T-cell (primary cell): ENCODE results near the gene NPTXR. TPM values are rescaled to one million over a fixed set of nuclear protein-coding genes. Genes with fewer than 3 reads are reported as not detected.

ENCODE experiments used
- ATAC-seq, 4 experiments: fragments of 200-7000 bp in 3 of 4; fragments of 150-1000 bp in 1 of 4; cut with Tn5 transposase; replicated peaks in 1 of 4; 1 replicate in 3 of 4; 2 replicates in 1 of 4; pipeline ENCODE4 v1.10.0; 2021; ENCODE audit warnings: moderate library complexity in 3 of 4, mild to moderate bottlenecking in 2 of 4, moderate number of reproducible peaks in 1 of 4
- CTCF ChIA-PET, 2 donors: fragments of 300-600 bp; sonication (Branson Sonifier 250); formaldehyde crosslinking; loops; one replicate each; lab custom pipeline; 2022; ENCODE audit warnings: antibody characterized with exemption in 2 of 2; lab: Charles Lee
- POLR2A ChIA-PET, 2 donors: fragments of 300-600 bp; sonication (Branson Sonifier 250); formaldehyde crosslinking; loops; one replicate each; lab custom pipeline; 2022; ENCODE audit warnings: antibody characterized with exemption in 2 of 2; lab: Charles Lee
- DNase-seq, 35 experiments: peaks; one replicate each; pipeline versions ENCODE4 v3.0.0 to v3.0.0-alpha.2; 2013 to 2023
- H3K27ac ChIP-seq: one replicate; pipeline ENCODE4 v1.5.1; 2013; ENCODE audit warnings: low read length
- H3K27me3 ChIP-seq, 2 experiments: replicated peaks in 1 of 2; 1 replicate in 1 of 2; 2 replicates in 1 of 2; pipeline versions ENCODE4 v1.6.1 to v1.7.0; 2013; ENCODE audit warnings: low read length in 1 of 2, mixed read lengths in 1 of 2; ENCODE audit not compliant: control insufficient read depth in 2 of 2, insufficient read depth in 2 of 2; ENCODE audit errors: extremely low read depth in 1 of 2
- H3K36me3 ChIP-seq, 2 donors: 1 replicate in 1 of 2; 2 replicates in 1 of 2; pipeline versions ENCODE4 v1.6.1 to v1.7.0; 2013; ENCODE audit warnings: low read length in 1 of 2; ENCODE audit not compliant: control insufficient read depth in 2 of 2, insufficient read depth in 1 of 2; ENCODE audit errors: extremely low read depth in 1 of 2
- H3K4me1 ChIP-seq, 2 experiments: 1 replicate in 1 of 2; 2 replicates in 1 of 2; pipeline versions ENCODE4 v1.6.1 to v1.7.0; 2013; ENCODE audit warnings: low read length in 2 of 2, mixed read lengths in 1 of 2; ENCODE audit not compliant: insufficient read depth in 2 of 2, control insufficient read depth in 1 of 2; ENCODE audit errors: extremely low read depth in 1 of 2
- H3K4me3 ChIP-seq, 2 donors: 1 replicate in 1 of 2; 2 replicates in 1 of 2; pipeline versions ENCODE4 v1.5.1 to v1.7.0; 2013; ENCODE audit warnings: mild to moderate bottlenecking in 2 of 2, low read length in 1 of 2, moderate library complexity in 1 of 2; ENCODE audit not compliant: control insufficient read depth in 1 of 2; ENCODE audit errors: extremely low read depth in 1 of 2
- H3K9me3 ChIP-seq: 2 replicates; pipeline ENCODE4 v1.7.0; 2013
- H3K27ac Mint-ChIP-seq, 2 donors: one replicate each; pipeline ENCODE4 v1.8.0; 2020 to 2021; ENCODE audit warnings: mild to moderate bottlenecking in 2 of 2, mixed read lengths in 2 of 2
- H3K27me3 Mint-ChIP-seq, 2 donors: one replicate each; pipeline ENCODE4 v1.8.0; 2021 to 2022; ENCODE audit warnings: mixed read lengths in 2 of 2
- H3K36me3 Mint-ChIP-seq: one replicate; pipeline ENCODE4 v1.8.0; 2021; ENCODE audit warnings: mixed read lengths
- H3K4me1 Mint-ChIP-seq, 3 donors: one replicate each; pipeline ENCODE4 v1.8.0; 2020 to 2022; ENCODE audit warnings: mixed read lengths in 3 of 3, mild to moderate bottlenecking in 1 of 3
- H3K4me3 Mint-ChIP-seq, 3 donors: one replicate each; pipeline ENCODE4 v1.8.0; 2020 to 2022; ENCODE audit warnings: mild to moderate bottlenecking in 3 of 3, mixed read lengths in 3 of 3, moderate library complexity in 3 of 3
- H3K9me3 Mint-ChIP-seq, 3 donors: one replicate each; pipeline ENCODE4 v1.8.0; 2020 to 2022; ENCODE audit warnings: mixed read lengths in 3 of 3
- WGBS: methylation state at CpG from one replicate; pipeline ENCODE4 v1.1.5; 2013; ENCODE audit warnings: missing lambda C conversion rate; ENCODE audit not compliant: insufficient coverage; 5-methylcytosine and 5-hydroxymethylcytosine counted together
- total RNA-seq, 35 experiments: library from RNA in 6 of 35; stranded (reverse) in 6 of 35; fragments of 120-200 nt in 1 of 35; gene quantifications; one replicate each; pipeline versions ENCODE4 v1.2.1 to v1.2.4 and lab custom pipeline; 2013 to 2026

The NPTXR gene
- total RNA-seq, 5 donors from 2014 or later (not counting 1 experiment from before 2014, with no cell fraction given): 4.9 to 13.2 (median 9.1) TPM

GRCh38 chr22:38828616-38829205 is 15.1 kb downstream of the NPTXR start:
- CTCF ChIA-PET: interaction anchor here in 1 of 2 donors (0.6 kb wide), 1 partner anchor 71 kb away, joined by 3 read pairs; no protein-coding TSS in a partner anchor
- Histone ChIP-seq H3K4me3 (no peak overlapping the region), H3K4me1 (no peaks in the 10 kb centered on the region), H3K36me3 (no peaks in the 10 kb centered on the region), H3K27ac (no peak overlapping the region), H3K27me3 (peaks cover 0 to 4% of the 10 kb centered on the region in 2 experiments), H3K9me3 (no peaks in the 10 kb centered on the region)
- Mint-ChIP-seq H3K27me3 (no peaks in the 10 kb centered on the region), H3K27ac (no peak overlapping the region), H3K9me3 (peaks cover 0 to 3% (median 0%) of the 10 kb centered on the region in 3 donors), H3K36me3 (no peaks in the 10 kb centered on the region), H3K4me1 (no peaks in the 10 kb centered on the region), H3K4me3 (no peak overlapping the region)
- DNase-seq: no peak
- ATAC-seq: no peak
- POLR2A ChIA-PET: interaction anchor here in 1 of 2 donors (0.5 kb wide), 1 partner anchor 550 kb away, joined by 7 read pairs; no protein-coding TSS in a partner anchor
- 83% methylated on average over 6 of the region's 10 CpGs for WGBS

- ATAC-seq (no peak), DNase-seq (no peak)
- H3K4me3 Mint-ChIP-seq: no peak overlapping the region
- WGBS: 75% methylated on average over 8 of the region's 11 CpGs
- H3K27ac Mint-ChIP-seq: no peak overlapping the region
- H3K9me3 Mint-ChIP-seq: peaks cover 0 to 3% (median 0%) of the 10 kb centered on the region in 3 donors
- H3K4me3 ChIP-seq: no peak overlapping the region
- no peak overlapping the region for H3K27ac ChIP-seq
- H3K36me3 Mint-ChIP-seq: peaks cover 2% of the 10 kb centered on the region
- ChIA-PET CTCF (interaction anchor here in 1 of 2 donors (0.6 kb wide), 1 partner anchor 71 kb away, joined by 3 read pairs; no protein-coding TSS in a partner anchor), POLR2A (interaction anchor here in 1 of 2 donors (0.5 kb wide), 1 partner anchor 551 kb away, joined by 7 read pairs; no protein-coding TSS in a partner anchor)
- no peaks in the 10 kb centered on the region for H3K4me1 ChIP-seq
- no peaks in the 10 kb centered on the region for H3K36me3 ChIP-seq
- no peaks in the 10 kb centered on the region for H3K9me3 ChIP-seq
- peaks cover 0 to 4% of the 10 kb centered on the region in 2 experiments for H3K27me3 ChIP-seq
- H3K27me3 Mint-ChIP-seq: no peaks in the 10 kb centered on the region
- no peaks in the 10 kb centered on the region for H3K4me1 Mint-ChIP-seq
Measured at GRCh38 chr22:38828191-38828590, 15.6 kb downstream of the NPTXR start.

- no peaks in the 10 kb centered on the region for H3K4me1 ChIP-seq
- DNase-seq (no peak), ATAC-seq (no peak)
- peaks cover 0 to 4% of the 10 kb centered on the region in 2 experiments for H3K27me3 ChIP-seq
- H3K4me3 ChIP-seq: no peak overlapping the region
- H3K36me3 Mint-ChIP-seq: peaks cover 2% of the 10 kb centered on the region
- no peaks in the 10 kb centered on the region for H3K27me3 Mint-ChIP-seq
- H3K4me1 Mint-ChIP-seq: no peaks in the 10 kb centered on the region
- CTCF ChIA-PET: no interaction called here
- H3K4me3 Mint-ChIP-seq: no peak overlapping the region
- H3K27ac ChIP-seq: no peak overlapping the region
- peaks cover 0 to 3% (median 0%) of the 10 kb centered on the region in 3 donors for H3K9me3 Mint-ChIP-seq
- H3K36me3 ChIP-seq: no peaks in the 10 kb centered on the region
- POLR2A ChIA-PET: no interaction called here
- no peaks in the 10 kb centered on the region for H3K9me3 ChIP-seq
- no peak overlapping the region for H3K27ac Mint-ChIP-seq
Measured at GRCh38 chr22:38827510-38827909, 16.3 kb downstream of the NPTXR start.

GRCh38 chr22:38826801-38827200 is 17.0 kb downstream of the NPTXR start:
- Mint-ChIP-seq H3K27me3 (no peaks in the 10 kb centered on the region), H3K4me3 (no peak overlapping the region), H3K4me1 (no peaks in the 10 kb centered on the region), H3K9me3 (peaks cover 0 to 3% (median 0%) of the 10 kb centered on the region in 3 donors), H3K27ac (no peak overlapping the region), H3K36me3 (peaks cover 2% of the 10 kb centered on the region)
- no peaks in the 10 kb centered on the region for H3K36me3 ChIP-seq
- POLR2A ChIA-PET: no interaction called here
- 100% methylated on average over 1 of the region's 5 CpGs for WGBS
- H3K4me1 ChIP-seq: no peaks in the 10 kb centered on the region
- CTCF ChIA-PET: interaction anchor here in 1 of 2 donors (0.6 to 0.7 kb wide), 2 partner anchors 300 to 646 kb away, joined by 4 read pairs; no protein-coding TSS in a partner anchor
- H3K27me3 ChIP-seq: peaks cover 0 to 6% of the 10 kb centered on the region in 2 experiments
- H3K9me3 ChIP-seq: no peaks in the 10 kb centered on the region
- H3K27ac ChIP-seq: no peak overlapping the region
- no peak overlapping the region for H3K4me3 ChIP-seq
- no peak for DNase-seq
- no peak for ATAC-seq

- no peaks in the 10 kb centered on the region for H3K36me3 ChIP-seq
- Mint-ChIP-seq H3K9me3 (peaks cover 0 to 3% (median 0%) of the 10 kb centered on the region in 3 donors), H3K27ac (no peak overlapping the region), H3K4me1 (no peaks in the 10 kb centered on the region), H3K27me3 (no peaks in the 10 kb centered on the region), H3K4me3 (no peak overlapping the region), H3K36me3 (peaks cover 2% of the 10 kb centered on the region)
- 89% methylated on average over 15 of the region's 16 CpGs for WGBS
- POLR2A ChIA-PET: no interaction called here
- H3K9me3 ChIP-seq: no peaks in the 10 kb centered on the region
- DNase-seq: no peak
- no peak overlapping the region for H3K4me3 ChIP-seq
- H3K27ac ChIP-seq: no peak overlapping the region
- no peak for ATAC-seq
- no peaks in the 10 kb centered on the region for H3K4me1 ChIP-seq
- CTCF ChIA-PET: interaction anchor here in 1 of 2 donors (0.6 to 0.7 kb wide), 2 partner anchors 300 to 647 kb away, joined by 4 read pairs; no protein-coding TSS in a partner anchor
- peaks cover 0 to 6% of the 10 kb centered on the region in 2 experiments for H3K27me3 ChIP-seq
Measured at GRCh38 chr22:38826386-38826785, 17.4 kb downstream of the NPTXR start.

- H3K36me3 Mint-ChIP-seq: peaks cover 2% of the 10 kb centered on the region
- ATAC-seq (peak in 3 of 4 experiments; percentile 52 to 57 (median 57)), DNase-seq (peak in 27 of 35 experiments; percentile 4 to 65 (median 29))
- Histone ChIP-seq H3K9me3 (no peaks in the 10 kb centered on the region), H3K27ac (no peak overlapping the region), H3K36me3 (no peaks in the 10 kb centered on the region), H3K4me3 (no peak overlapping the region), H3K4me1 (no peaks in the 10 kb centered on the region), H3K27me3 (peaks cover 0 to 10% of the 10 kb centered on the region in 2 experiments)
- H3K4me3 Mint-ChIP-seq: no peak overlapping the region
- H3K27me3 Mint-ChIP-seq: no peaks in the 10 kb centered on the region
- POLR2A ChIA-PET: interaction anchor here in 1 of 2 donors (0.5 kb wide), 1 partner anchor 210 kb away, joined by 4 read pairs; no protein-coding TSS in a partner anchor
- H3K4me1 Mint-ChIP-seq: no peaks in the 10 kb centered on the region
- H3K9me3 Mint-ChIP-seq: peaks cover 0 to 3% (median 0%) of the 10 kb centered on the region in 3 donors
- CTCF ChIA-PET: no interaction called here
- H3K27ac Mint-ChIP-seq: no peak overlapping the region
- WGBS: 20% methylated on average over 2 of the region's 4 CpGs
Measured at GRCh38 chr22:38824585-38824984, 19.2 kb downstream of the NPTXR start.
